LHCN-M2 (cell line): Measurements from ENCODE around the gene SLC39A6. TPM values are rescaled to one million over a fixed set of nuclear protein-coding genes. Genes with fewer than 3 reads are reported as not detected.
A peak's percentile ranks its signal among the peaks of the same experiment; 100 is the strongest.
"Not testable (repeated sequence)": the region's sequence is repeated elsewhere in the genome, so short reads cannot be mapped to it uniquely, and the experiment has no call there.

ENCODE experiments used
- DNase-seq: peaks from one replicate; pipeline ENCODE4 v3.0.0-alpha.2; 2012; ENCODE audit warnings: low read depth
- total RNA-seq: library from RNA; depleted of rRNA; stranded (reverse); fragments of >200 nt; gene quantifications from 2 replicates; pipeline ENCODE4 v1.2.3, GENCODE V29; 2014

SLC39A6 gene
- total RNA-seq, 1 experiment from 2014 or later: 110 TPM

DNA sequence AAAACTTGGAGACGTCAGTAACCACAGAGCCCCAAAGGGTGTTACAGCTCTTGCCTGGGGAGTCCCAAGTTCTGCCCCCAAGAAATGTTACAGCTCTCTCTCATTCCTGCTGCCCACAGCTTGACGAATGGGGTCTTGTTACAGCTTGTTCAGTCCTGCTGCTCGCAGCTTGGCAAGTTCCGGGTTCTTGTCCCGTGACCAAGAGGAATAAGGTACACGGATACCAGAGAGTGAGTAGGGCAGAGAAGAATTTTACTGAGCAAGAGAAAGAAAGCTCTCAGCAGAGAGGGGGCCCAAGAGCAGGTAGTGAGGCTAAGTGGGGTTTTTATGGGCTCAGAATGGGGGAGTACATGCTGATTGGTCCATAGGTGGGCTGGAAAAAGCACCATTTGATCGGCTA, 27.2 kb downstream of the SLC39A6 start:
- no peak for DNase-seq

GRCh38 chr18:36099311-36099710, 29.8 kb downstream of the SLC39A6 start:
- DNase-seq: no peak

GRCh38 chr18:36096955-36097354, 32.2 kb downstream of the SLC39A6 start:
- DNase-seq: no peak

GRCh38 chr18:36095936-36096519, 33.1 kb downstream of the SLC39A6 start:
- DNase-seq: peak; percentile 62

DNA sequence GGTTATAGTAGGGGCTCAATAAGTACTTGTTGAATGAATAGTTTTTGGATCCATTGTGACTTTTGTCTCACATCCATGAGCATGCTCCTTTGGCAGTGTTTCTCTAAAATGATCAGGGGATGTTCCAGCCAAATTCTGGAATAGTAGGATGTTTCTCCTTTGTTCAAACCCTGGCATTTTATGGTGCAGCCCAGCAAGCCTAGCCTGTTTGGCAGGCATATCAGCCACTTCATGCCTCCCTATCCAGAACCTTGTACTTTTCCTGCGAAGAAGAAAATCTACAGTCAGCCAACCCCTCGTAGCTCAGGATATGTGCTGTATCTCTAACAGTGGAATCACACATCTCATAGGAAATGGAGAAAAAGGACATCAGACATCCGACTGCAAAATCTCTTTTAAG, 34.7 kb downstream of the SLC39A6 start:
- no peak for DNase-seq

GRCh38 chr18:36092116-36092515, 37.0 kb downstream of the SLC39A6 start:
- DNase-seq: not testable (repeated sequence)

DNA sequence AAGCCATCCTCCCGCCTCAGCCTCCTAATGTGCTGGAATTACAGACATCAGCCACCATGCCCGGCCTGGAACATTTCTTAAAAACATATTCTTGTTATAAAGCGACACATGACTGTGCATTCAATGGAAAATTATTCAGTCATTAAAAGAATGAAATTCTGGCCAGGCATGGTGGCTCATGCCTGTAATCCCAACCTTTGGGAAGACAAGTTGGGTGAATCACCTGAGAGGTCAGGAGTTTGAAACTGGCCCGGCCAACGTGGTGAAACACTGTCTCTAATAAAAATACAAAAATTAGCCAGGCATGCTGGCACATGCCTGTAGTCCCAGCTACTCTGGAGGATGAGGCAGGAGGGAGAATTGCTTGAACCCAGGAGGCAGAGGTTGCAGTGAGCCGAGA, 40.1 kb downstream of the SLC39A6 start:
- DNase-seq: no peak

DNA sequence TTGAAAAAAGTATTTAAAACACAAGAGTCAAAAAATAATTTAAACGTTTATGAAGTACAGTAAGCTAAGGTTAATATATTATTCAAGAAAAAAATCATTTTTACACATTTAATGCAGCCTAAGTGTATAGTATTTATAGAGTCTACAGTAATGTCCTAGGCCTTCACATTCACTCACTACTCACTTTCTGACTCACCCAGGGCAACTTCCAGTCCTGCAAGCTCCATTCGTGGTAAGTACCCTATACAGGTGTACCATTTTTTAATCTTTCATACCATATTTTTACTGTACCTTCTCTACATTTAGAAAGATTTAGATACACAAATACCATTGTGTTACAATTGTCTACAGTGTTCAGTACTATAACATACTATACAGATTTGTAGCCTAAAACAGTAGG, 40.9 kb downstream of the SLC39A6 start:
- DNase-seq: no peak

GRCh38 chr18:36086186-36086585, 43.0 kb downstream of the SLC39A6 start:
- DNase-seq: peak; percentile 41

DNA sequence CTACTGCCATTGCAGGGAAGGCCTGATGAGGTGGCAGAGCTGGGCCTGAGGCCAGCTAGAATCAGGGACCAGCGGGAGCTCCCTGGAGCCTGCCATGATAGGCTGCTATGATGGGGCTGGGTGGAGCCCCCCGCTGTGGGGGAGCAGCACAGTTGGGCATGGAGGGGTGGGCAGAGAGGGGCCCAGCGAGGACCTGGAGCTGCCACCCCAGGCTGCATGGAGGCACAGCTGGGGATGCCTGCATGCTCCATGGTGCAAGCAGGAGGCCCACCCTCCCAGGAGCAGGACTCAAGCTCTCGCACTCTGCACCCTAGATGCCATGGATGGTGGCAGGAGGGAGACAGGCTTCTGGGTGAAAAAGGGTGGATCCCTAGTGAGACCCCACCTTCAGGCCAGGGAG, 43.9 kb downstream of the SLC39A6 start:
- no peak for DNase-seq

GRCh38 chr18:36083729-36084128, 45.4 kb downstream of the SLC39A6 start:
- DNase-seq: no peak

GRCh38 chr18:36081118-36081517, 48.0 kb downstream of the SLC39A6 start:
- not testable (repeated sequence) for DNase-seq

DNA sequence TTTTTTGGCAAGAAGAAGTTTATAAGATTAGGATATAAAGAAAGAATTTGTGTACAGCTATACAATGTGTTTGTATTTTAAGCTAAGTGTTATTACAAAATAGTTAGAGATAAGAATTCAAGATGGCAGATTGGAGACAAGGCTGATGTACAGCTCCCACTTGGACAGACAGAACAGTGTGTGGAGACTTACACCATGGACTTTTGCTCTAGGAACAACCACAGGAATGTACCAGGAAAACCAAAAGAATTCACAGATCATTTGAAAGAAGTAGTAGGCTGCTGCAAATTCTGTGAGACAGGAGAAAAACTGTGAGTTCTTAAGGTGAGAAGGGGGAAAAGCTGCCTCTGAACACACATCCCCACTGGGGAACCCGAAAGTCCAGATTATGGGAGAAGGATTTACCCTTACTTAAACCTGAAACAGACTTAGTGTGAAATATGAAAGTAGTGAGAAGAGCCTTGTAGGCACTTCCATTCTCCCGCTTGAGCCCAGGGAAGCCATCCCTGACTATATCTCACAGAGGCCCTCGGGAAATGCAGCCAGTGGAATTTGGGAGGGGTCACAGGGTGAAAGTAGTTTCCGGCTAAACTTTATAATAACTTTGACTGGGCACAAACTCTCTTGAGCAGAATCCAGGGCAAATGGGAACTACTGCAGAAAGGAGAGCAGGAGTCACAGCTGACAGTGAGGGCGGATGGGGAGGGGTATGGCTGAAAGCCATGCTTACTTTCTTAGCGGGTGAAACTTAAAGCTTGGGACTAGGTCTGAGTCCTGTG, 50.2 kb downstream of the SLC39A6 start:
- peak; percentile 77 for DNase-seq

GRCh38 chr18:36077764-36078163, 51.4 kb downstream of the SLC39A6 start:
- not testable (repeated sequence) for DNase-seq

DNA sequence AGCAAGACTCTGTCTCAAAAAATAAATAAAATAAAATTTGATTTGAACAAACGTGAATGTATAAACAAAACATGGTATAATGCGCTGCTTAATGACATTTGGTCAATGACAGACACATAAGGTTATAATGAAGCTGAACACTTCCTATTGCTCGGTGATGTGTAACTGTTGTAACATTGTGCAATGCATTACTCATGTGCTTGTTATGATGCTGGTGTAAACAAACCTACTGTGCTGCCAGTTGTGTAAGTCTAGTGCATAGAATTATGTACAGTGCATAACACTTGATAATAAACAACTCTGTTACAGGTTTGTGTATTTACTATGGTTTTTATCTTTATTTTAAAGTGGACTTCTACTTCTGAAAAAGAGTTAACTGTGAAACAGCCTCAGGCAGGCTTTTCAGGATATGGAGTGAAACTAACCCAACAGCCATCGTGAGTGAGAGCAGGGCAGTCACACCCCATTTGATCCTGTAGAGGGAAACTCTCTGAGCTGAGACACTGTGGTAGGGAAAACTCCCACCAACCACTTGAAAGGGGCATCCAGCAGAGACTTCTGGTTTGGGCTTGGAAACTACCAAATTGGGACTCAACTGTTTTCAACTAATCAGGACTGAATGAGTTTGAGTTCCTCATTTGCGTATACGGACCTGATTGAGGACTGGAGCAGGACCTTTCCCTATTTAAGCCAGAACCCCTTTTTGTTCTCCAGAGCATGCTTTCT, 53.1 kb downstream of the SLC39A6 start:
- peak; percentile 62 for DNase-seq

- no peak for DNase-seq
These were observed 54.7 kb downstream of the SLC39A6 start for GRCh38 chr18:36074435-36074834.

DNA sequence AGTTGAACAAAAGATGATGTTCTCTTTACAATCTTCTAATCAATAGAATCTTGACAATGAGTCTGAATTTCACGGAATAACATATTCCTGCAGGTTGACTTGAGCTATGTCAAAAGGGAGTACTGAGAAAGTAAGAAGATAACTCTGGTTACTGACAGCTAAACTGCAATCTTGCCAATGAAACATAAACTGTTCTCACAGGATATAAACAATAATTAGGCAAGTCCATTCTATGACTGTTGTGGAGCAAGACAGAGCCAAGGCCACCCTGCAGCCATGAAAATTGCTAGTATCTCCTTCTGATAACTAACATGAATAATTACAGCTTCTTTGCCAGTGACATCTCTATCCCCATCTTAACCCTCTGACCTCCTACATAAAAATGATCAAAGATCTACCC, 55.5 kb downstream of the SLC39A6 start:
- DNase-seq: no peak

- DNase-seq: not testable (repeated sequence)
These were observed 56.7 kb downstream of the SLC39A6 start for GRCh38 chr18:36072406-36072805.

GRCh38 chr18:36067055-36067957, 61.8 kb downstream of the SLC39A6 start, which contains the start of gene RPRD1A:
Gene RPRD1A, minus strand, starts transcription at chr18:36067559. Its CDS starts 155 bp downstream, at chr18:36067404.
- DNase-seq: peak; percentile 89

DNA sequence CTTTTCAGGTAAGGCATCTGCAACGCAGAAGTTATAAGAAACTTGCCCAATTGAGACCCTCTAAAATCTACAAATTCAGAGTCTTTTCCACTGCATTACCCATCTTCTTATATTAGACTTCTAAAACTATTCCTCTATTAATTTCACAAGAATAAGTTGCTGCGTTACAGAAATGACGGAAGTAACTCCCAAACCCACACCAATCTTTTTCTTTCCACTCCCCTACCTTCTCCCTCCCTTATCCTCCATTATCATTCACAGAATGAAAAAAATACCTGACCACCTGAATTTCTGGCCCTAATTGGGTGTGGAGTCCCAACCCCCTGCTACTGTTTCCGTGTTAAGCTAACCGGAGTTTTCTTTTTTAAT, 62.5 kb downstream of the SLC39A6 start:
- no peak for DNase-seq

DNA sequence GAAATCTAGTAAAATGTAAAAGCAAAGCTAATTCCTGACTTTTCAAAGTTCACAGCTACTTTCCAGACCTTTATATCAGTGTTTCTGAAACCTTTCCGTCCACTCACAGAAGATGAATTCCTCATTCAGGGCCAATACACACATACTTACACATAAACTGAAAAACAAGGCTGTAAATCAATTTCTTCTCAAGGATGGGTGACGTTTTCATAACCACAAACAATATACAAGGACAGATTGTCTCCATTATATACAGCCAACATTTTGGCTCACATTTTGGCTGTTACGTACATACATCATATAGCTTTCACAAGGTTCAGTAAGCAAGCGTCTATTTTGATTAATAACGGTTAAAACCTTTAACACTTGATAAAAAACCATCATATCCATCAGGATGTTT, 63.1 kb downstream of the SLC39A6 start:
- DNase-seq: no peak

DNA sequence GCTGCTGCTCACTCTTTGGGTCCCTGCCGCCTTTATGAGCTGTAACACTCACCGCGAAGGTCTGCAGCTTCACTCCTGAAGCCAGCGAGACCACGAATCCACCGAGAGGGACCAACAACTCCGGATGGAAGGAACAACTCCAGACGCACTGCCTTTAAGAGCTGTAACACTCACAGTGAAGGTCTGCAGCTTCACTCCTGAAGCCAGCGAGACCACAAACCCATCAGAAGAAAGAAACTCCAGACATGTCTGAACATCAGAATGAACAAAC, 64.4 kb downstream of the SLC39A6 start:
- DNase-seq: not testable (repeated sequence)
